Measurements from ENCODE around the gene COL5A2.

The COL5A2 gene

DNA sequence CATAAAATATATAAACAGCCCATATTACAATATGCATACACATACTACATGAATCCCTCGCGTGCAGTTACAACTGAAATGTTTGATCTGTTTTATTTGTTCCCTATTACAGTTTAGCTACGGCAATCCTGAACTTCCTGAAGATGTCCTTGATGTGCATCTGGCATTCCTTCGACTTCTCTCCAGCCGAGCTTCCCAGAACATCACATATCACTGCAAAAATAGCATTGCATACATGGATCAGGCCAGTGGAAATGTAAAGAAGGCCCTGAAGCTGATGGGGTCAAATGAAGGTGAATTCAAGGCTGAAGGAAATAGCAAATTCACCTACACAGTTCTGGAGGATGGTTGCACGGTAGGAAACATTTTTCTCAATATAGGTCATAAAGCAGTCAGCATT is 169.0 kb downstream of the COL5A2 start:
- no peak for DNase-seq (ENCODE audit: low spot score)
- TF ChIP-seq, protein P1, sequence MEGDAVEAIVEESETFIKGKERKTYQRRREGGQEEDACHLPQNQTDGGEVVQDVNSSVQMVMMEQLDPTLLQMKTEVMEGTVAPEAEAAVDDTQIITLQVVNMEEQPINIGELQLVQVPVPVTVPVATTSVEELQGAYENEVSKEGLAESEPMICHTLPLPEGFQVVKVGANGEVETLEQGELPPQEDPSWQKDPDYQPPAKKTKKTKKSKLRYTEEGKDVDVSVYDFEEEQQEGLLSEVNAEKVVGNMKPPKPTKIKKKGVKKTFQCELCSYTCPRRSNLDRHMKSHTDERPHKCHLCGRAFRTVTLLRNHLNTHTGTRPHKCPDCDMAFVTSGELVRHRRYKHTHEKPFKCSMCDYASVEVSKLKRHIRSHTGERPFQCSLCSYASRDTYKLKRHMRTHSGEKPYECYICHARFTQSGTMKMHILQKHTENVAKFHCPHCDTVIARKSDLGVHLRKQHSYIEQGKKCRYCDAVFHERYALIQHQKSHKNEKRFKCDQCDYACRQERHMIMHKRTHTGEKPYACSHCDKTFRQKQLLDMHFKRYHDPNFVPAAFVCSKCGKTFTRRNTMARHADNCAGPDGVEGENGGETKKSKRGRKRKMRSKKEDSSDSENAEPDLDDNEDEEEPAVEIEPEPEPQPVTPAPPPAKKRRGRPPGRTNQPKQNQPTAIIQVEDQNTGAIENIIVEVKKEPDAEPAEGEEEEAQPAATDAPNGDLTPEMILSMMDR (IDR thresholded peaks at IDR 0.05; ENCODE audit: borderline replicate concordance, control extremely low read depth, extremely low read depth, insufficient read depth, missing control alignments): no peak
- in situ Hi-C loops (cut with MboI; ENCODE audit: low sequenced_read_pairs, unreplicated experiment): no loop called here

DNA sequence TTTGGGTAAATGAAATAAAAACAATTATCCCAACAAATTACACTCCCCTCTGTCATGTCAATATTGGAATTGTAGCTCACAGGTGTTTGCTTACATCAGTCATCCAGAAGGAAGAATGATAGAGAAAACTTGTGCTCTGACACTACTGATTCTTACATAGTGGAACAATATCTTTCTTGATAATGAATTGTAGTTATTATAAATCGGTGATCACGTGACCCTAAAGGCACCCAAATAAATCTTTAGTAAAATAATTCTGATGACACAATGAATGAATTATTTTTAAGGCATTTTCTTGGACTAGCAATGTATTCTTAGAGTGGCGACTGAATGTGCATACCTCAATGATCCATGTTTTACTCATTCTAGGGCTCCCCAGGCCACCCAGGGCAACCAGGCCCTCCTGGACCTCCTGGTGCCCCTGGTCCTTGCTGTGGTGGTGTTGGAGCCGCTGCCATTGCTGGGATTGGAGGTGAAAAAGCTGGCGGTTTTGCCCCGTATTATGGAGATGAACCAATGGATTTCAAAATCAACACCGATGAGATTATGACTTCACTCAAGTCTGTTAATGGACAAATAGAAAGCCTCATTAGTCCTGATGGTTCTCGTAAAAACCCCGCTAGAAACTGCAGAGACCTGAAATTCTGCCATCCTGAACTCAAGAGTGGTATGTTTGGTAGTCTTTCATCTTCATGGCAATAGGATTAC is 170.9 kb downstream of the COL5A2 start:
- TF ChIP-seq, protein P1 (IDR thresholded peaks at IDR 0.05; ENCODE audit: borderline replicate concordance, control extremely low read depth, extremely low read depth, insufficient read depth, missing control alignments): no peak
- in situ Hi-C loops (cut with MboI; ENCODE audit: low sequenced_read_pairs, unreplicated experiment): no loop called here
- DNase-seq (ENCODE audit: low spot score): no peak

DNA sequence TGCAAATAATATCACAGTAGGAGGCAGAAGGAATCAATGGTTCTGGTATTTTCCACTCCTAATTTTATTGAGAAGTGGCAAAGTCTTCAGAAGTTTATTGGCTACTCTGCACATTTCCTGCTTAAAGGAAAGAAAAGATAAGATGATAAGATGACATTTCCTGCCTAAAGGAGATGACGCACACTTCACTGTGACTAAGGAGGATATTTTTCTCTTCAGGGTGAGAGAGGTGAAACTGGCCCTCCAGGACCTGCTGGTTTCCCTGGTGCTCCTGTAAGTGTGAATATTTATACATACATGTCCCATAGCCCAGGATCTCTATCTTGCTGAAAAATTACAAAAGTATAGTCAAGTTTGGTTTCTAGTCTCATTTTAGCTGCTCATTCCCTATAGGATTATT is 177.5 kb downstream of the COL5A2 start:
- TF ChIP-seq, protein P1 (IDR thresholded peaks at IDR 0.05; ENCODE audit: borderline replicate concordance, control extremely low read depth, extremely low read depth, insufficient read depth, missing control alignments): no peak
- no peak for DNase-seq (ENCODE audit: low spot score)
- in situ Hi-C loops (cut with MboI; ENCODE audit: low sequenced_read_pairs, unreplicated experiment): no loop called here

DNA sequence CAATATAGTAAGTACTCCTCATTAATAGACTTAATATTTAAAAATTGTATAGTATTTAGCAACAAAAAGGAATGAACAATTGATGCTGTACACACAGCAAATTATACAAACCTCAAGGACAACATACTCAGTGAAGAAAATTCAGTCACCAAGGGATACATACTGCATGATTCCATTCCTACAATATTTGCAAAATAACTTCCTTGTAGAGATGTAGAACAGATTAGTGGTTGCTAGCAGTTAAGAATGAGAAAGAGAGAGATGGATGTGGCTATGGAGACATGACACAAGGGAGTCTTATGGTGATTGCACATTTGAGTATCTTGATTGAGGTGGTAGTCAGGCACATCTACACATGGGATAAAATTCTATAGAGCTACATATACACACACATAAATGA is 179.3 kb downstream of the COL5A2 start:
- DNase-seq (ENCODE audit: low spot score): no peak
- in situ Hi-C loops (cut with MboI; ENCODE audit: low sequenced_read_pairs, unreplicated experiment): no loop called here
- TF ChIP-seq, protein P1 (IDR thresholded peaks at IDR 0.05; ENCODE audit: borderline replicate concordance, control extremely low read depth, extremely low read depth, insufficient read depth, missing control alignments): no peak

DNA sequence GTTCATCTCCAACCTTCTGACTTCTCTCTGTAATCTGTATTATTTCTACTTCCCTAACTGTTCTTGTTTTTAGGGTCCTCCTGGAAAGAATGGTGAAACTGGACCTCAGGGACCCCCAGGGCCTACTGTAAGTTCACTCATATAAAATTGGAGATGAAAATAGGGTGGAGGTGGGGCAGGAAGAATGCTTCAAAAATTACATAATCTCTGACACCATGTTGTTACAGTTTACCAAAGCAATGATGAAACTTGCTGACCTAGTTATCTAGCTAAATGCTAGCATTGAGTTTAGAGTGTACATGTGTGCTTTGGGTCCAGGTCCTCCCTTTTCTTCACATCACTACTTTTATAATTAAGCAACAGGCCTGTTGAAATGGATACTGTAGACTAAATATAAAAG is 182.3 kb downstream of the COL5A2 start:
- in situ Hi-C loops (cut with MboI; ENCODE audit: low sequenced_read_pairs, unreplicated experiment): no loop called here
- TF ChIP-seq, protein P1 (IDR thresholded peaks at IDR 0.05; ENCODE audit: borderline replicate concordance, control extremely low read depth, extremely low read depth, insufficient read depth, missing control alignments): no peak
- no peak for DNase-seq (ENCODE audit: low spot score)

DNA sequence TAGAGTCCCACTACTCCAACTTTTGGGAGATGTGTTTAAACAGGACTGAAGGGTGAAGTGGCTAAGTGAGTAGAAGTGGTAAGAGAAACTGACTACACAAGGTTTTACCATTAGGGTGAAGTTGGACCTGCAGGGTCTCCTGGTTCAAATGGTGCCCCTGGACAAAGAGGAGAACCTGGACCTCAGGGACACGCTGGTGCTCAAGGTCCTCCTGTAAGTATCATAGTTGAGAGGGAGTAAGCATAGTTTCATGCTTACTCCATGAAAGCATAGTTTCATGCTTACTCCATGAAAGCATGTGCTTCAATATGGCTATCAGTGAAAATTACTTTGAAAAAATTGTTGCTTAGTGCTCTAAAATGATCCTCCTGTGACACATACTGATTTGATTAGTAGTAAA is 186.3 kb downstream of the COL5A2 start:
- TF ChIP-seq, protein P1 (IDR thresholded peaks at IDR 0.05; ENCODE audit: borderline replicate concordance, control extremely low read depth, extremely low read depth, insufficient read depth, missing control alignments): no peak
- in situ Hi-C loops (cut with MboI; ENCODE audit: low sequenced_read_pairs, unreplicated experiment): no loop called here
- DNase-seq (ENCODE audit: low spot score): no peak
